Retinal pigment epithelial cell (primary cell): ENCODE measurements around the gene MYLK2.
"Not testable (repeated sequence)": the region's sequence is repeated elsewhere in the genome, so short reads cannot be mapped to it uniquely, and the experiment has no call there.

Experiments
- DNase-seq: peaks from one replicate; pipeline ENCODE4 v3.0.0-alpha.2; 2010; ENCODE audit warnings: low read depth
- H3K4me3 ChIP-seq: 2 replicates; pipeline ENCODE4 v1.5.1; 2011; ENCODE audit warnings: mild to moderate bottlenecking, low read length, control low read depth, moderate library complexity
- CTCF ChIP-seq: conservative IDR thresholded peaks from 2 replicates; pipeline ENCODE4 v1.5.1; 2011; ENCODE audit warnings: low read depth, low read length, control low read depth, inconsistent platforms

Gene MYLK2

DNA sequence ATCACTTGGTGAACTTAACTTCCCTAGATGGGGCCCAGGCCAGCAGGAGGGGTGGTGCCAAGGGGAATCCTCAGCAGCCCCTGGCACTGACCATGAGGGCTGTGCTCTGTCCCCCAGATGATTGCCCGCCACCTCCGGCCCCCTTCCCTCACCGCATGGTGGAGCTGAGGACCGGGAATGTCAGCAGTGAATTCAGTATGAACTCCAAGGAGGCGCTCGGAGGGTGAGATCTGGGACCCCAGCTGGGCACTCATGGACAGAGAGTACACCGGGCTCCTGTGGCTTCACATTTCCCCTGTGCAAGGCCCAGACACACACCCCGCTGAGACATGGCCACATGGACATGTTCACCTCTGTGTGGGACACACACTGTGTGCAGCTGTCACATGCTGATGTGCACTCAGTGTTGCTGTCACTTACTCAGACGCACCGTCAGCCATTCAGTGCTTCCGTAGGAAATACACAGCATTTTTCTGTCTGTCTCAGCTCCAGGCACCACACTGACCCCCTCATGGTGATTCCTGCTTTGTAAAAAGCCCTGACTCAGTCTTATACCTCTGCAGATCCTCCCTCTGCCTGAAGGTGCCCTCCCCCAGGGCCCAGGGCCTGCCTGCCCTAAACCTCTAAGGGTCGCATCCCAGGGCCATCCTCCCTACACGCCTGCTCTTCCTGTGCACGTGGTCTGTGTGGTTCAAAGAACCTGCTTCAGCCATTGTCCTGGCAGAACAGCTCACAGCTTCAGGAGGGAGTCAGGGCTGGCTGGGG is 4.4 kb downstream of the MYLK2 start:
- no peak for DNase-seq
- TF ChIP-seq CTCF, result no peak
- H3K4me3 ChIP-seq, result no peak overlapping the region

DNA sequence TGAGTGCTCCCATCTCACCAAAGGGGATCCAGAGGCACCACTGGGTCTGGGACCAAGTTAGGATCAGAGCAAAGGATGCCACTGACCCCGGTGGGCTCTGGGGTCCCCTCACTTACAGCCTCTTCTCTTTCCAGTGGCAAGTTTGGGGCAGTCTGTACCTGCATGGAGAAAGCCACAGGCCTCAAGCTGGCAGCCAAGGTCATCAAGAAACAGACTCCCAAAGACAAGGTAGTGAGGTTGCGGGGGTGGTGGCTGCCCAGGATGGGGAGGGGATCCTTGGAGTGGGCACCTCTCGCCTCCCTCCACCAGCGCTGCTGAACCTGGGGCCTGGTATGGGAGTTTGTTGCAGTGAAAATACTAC is 4.9 kb downstream of the MYLK2 start:
- H3K4me3 ChIP-seq, result no peak overlapping the region
- DNase-seq, result no peak
- TF ChIP-seq CTCF, result no peak

GRCh38 chr20:31824554-31825313 is 5.6 kb downstream of the MYLK2 start:
- DNase-seq, result no peak
- TF ChIP-seq CTCF, result no peak
- no peak overlapping the region for H3K4me3 ChIP-seq

DNA sequence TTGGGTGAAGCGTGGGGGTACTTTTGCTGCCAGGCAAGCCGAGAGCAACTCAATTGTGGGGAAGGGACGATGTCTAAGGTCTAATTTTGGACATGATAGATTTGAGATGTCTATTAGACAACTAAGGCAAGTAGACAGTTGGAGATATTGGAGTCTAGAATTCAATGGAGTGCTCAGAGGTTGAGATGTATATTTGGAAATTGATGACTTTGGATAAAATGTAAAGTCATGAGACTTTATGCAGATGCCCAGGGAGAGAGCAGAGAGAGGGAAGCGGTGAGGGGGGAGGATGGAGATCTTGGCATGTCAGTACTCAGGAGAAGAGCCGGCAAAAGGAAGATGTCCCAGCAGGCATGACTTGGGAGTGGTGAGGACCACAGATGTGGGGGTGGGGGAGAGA is 6.9 kb downstream of the MYLK2 start:
- DNase-seq, result no peak
- TF ChIP-seq CTCF, result no peak
- H3K4me3 ChIP-seq, result no peak overlapping the region

- TF ChIP-seq CTCF, result no peak
- H3K4me3 ChIP-seq, result no peak overlapping the region
- no peak for DNase-seq
Measured at GRCh38 chr20:31827059-31827458, 7.9 kb downstream of the MYLK2 start.

- not testable (repeated sequence) for DNase-seq, H3K4me3 ChIP-seq
Measured at GRCh38 chr20:31828016-31828415, 8.9 kb downstream of the MYLK2 start.

DNA sequence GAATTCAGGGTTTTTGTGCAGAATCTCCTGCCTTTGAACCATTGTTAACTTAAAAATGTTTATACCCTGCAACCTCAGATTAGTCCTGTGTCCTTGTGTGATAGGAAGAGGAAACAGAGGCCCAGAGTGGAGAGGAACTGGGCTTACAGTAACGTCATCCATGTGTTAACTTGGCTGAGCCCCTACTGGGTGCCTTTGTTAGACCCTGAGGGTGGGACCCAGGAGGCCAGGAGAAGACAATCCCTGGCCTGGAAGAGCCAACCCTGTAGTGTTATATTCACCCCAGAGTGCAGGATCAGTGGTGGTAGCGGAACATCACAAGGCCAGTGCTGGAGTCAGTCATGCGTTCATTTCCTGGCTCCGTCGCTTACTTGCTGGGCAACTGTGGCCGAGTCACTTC is 10.6 kb downstream of the MYLK2 start:
- no peak for TF ChIP-seq CTCF
- no peak for DNase-seq
- no peak overlapping the region for H3K4me3 ChIP-seq
